HEK293T (cell line): ENCODE data around the gene MYBBP1A.

Experiments used
- CTCF ChIA-PET: fragments of 350-600 bp; formaldehyde crosslinking; extraction: SDS; loops from one replicate; lab custom pipeline; 2021; ENCODE audit warnings: antibody characterized with exemption, inconsistent platforms; lab: Yijun Ruan, JAX
- POLR2A ChIA-PET: fragments of 350-600 bp; formaldehyde crosslinking; extraction: SDS; loops from one replicate; lab custom pipeline; 2020; ENCODE audit warnings: antibody characterized with exemption, inconsistent platforms; lab: Yijun Ruan, JAX
- DNase-seq: peaks from one replicate; pipeline ENCODE4 v3.0.0; 2012; ENCODE audit warnings: mixed read lengths; ENCODE audit errors: extremely low spot score
- ARNT ChIP-seq: fragments of 450-650 bp; IDR thresholded peaks from 2 replicates; pipeline ENCODE4 v1.6.1; 2017; ENCODE audit warnings: mild to moderate bottlenecking
- BHLHE40 ChIP-seq: fragments of 450-650 bp; IDR thresholded peaks from 2 replicates; pipeline ENCODE4 v1.6.1; 2016; ENCODE audit warnings: mild to moderate bottlenecking, moderate library complexity, borderline replicate concordance
- CTBP1 ChIP-seq: fragments of 450-650 bp; IDR thresholded peaks from 2 replicates; pipeline ENCODE4 v1.6.1; 2016; ENCODE audit warnings: borderline replicate concordance
- ELF4 ChIP-seq: fragments of 450-650 bp; IDR thresholded peaks from 2 replicates; pipeline ENCODE4 v1.6.1; 2017; ENCODE audit warnings: antibody characterized with exemption
- FOXA1 ChIP-seq: fragments of 450-650 bp; IDR thresholded peaks from 2 replicates; pipeline ENCODE4 v1.6.1; 2016; ENCODE audit warnings: mild to moderate bottlenecking
- FOXK2 ChIP-seq: fragments of 450-650 bp; IDR thresholded peaks from 2 replicates; pipeline ENCODE4 v1.6.1; 2016; ENCODE audit warnings: mild to moderate bottlenecking
- FOXM1 ChIP-seq: fragments of 450-650 bp; IDR thresholded peaks from 2 replicates; pipeline ENCODE4 v1.6.1; 2017; ENCODE audit warnings: mild to moderate bottlenecking, borderline replicate concordance
- HDGF ChIP-seq: fragments of 450-650 bp; IDR thresholded peaks from 2 replicates; pipeline ENCODE4 v1.6.1; 2017; ENCODE audit warnings: antibody characterized with exemption, borderline replicate concordance
- L3MBTL2 ChIP-seq: fragments of 450-650 bp; conservative IDR thresholded peaks from 2 replicates; pipeline ENCODE4 v1.6.1; 2016; ENCODE audit warnings: mild to moderate bottlenecking
- LEF1 ChIP-seq: fragments of 450-650 bp; IDR thresholded peaks from 2 replicates; pipeline ENCODE4 v1.6.1; 2017; ENCODE audit warnings: mild to moderate bottlenecking, borderline replicate concordance
- NFRKB ChIP-seq: fragments of 450-650 bp; IDR thresholded peaks from 2 replicates; pipeline ENCODE4 v1.6.1; 2016; ENCODE audit warnings: mild to moderate bottlenecking, moderate library complexity
- SP1 ChIP-seq: fragments of 450-650 bp; IDR thresholded peaks from 2 replicates; pipeline ENCODE4 v1.6.1; 2017
- SUZ12 ChIP-seq: fragments of 450-650 bp; IDR thresholded peaks from 2 replicates; pipeline ENCODE4 v1.6.1; 2016; ENCODE audit warnings: mild to moderate bottlenecking
- TARDBP ChIP-seq: fragments of 450-650 bp; IDR thresholded peaks from 2 replicates; pipeline ENCODE4 v1.6.1; 2016
- ZNF384 ChIP-seq: fragments of 450-650 bp; IDR thresholded peaks from 2 replicates; pipeline ENCODE4 v1.6.1; 2016
- TF ChIP-seq, protein P1 (sequence below): fragments of 450-650 bp; IDR thresholded peaks from 2 replicates; pipeline ENCODE4 v1.6.1; 2016

MYBBP1A gene

DNA sequence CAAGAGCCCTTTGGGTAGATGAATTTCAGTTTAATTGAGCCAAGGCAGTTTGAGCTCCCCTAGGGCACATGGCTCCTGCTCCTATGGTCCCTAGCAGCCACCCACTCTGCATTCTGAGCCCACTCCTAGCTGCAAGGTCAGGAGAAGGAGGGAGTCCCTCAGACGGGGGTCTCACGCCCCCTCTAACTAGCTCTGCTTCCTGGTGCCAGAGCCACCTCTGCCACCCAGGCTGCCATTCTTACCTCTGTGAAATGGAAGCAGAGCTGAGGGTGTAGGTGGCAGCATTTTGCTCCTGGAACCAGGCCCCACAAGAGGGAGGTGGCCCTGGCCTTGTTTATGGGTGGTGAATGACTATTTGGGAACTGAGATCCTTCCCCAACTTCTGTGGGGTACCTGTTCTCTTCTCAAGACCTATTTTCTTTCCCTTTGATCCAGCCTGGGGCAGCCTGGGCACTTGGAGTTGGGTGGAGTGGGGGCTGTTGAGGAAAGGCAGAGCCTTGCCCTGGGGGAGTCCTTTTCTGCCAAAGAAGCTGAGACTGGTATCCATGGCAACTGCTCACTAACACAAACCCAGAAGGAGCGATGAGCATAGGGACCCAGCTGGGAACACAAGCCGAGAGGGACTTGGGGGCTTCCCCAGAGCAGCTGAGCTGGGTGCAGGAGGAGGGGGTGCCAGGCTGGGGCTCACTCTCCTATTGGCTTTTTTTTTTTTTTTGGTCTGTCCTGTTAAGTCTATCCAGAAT, 51.7 kb downstream of the MYBBP1A start:
- no peak for DNase-seq
- TF ChIP-seq FOXA1, result no peak
- no peak for TF ChIP-seq CTBP1
- no peak for TF ChIP-seq FOXM1
- TF ChIP-seq ZNF384, result no peak
- TF ChIP-seq ARNT, result no peak
- TF ChIP-seq FOXK2, result no peak
- no peak for TF ChIP-seq SP1
- POLR2A ChIA-PET, result no interaction called here
- CTCF ChIA-PET, result no interaction called here

DNA sequence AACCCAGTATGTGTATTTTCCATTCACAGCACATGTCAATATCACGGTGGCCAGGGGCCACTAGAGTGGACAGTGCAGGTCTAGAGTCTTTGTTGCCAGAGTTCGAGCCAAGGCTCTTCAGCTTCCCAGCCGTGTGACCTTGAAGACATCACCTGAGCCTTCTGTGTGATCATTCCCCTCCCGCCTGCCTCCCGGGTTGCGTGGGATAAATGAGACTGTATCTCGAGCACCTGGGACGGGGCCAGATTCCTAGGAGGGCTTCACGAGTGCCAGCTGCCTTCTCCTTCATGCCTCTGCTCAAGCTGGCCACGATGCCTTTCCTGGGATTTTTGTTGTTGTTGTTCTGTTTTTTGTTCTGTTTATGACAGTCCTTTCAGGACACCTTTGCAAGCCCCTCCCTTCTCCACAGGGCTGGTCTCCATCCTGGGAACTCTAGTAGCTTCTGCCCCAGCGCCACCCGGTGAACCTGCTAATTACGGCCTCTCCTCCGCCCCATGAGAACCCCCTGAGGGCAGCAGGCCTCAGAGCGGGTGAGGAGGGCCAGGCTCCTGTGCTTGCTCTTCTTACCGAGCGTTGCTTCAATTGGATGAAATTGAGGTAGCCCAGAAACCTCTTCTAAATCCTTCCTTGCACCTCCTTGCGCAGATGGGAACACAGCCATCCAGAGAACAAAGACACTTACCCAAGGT, 52.6 kb downstream of the MYBBP1A start:
- no peak for DNase-seq
- ChIA-PET CTCF (no interaction called here), POLR2A (no interaction called here)
- TF ChIP-seq ARNT, result no peak
- no peak for TF ChIP-seq ELF4
- TF ChIP-seq FOXK2, result no peak
- TF ChIP-seq LEF1, result no peak
- TF ChIP-seq FOXM1, result no peak
- TF ChIP-seq NFRKB, result no peak
- TF ChIP-seq ZNF384, result no peak
- no peak for TF ChIP-seq SUZ12
- TF ChIP-seq FOXA1, result no peak
- TF ChIP-seq L3MBTL2, result no peak
- no peak for TF ChIP-seq TARDBP
- no peak for TF ChIP-seq SP1
- no peak for TF ChIP-seq BHLHE40
- no peak for TF ChIP-seq CTBP1
- TF ChIP-seq, protein P1, sequence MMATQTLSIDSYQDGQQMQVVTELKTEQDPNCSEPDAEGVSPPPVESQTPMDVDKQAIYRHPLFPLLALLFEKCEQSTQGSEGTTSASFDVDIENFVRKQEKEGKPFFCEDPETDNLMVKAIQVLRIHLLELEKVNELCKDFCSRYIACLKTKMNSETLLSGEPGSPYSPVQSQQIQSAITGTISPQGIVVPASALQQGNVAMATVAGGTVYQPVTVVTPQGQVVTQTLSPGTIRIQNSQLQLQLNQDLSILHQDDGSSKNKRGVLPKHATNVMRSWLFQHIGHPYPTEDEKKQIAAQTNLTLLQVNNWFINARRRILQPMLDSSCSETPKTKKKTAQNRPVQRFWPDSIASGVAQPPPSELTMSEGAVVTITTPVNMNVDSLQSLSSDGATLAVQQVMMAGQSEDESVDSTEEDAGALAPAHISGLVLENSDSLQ, result no peak
- no peak for TF ChIP-seq HDGF

DNA sequence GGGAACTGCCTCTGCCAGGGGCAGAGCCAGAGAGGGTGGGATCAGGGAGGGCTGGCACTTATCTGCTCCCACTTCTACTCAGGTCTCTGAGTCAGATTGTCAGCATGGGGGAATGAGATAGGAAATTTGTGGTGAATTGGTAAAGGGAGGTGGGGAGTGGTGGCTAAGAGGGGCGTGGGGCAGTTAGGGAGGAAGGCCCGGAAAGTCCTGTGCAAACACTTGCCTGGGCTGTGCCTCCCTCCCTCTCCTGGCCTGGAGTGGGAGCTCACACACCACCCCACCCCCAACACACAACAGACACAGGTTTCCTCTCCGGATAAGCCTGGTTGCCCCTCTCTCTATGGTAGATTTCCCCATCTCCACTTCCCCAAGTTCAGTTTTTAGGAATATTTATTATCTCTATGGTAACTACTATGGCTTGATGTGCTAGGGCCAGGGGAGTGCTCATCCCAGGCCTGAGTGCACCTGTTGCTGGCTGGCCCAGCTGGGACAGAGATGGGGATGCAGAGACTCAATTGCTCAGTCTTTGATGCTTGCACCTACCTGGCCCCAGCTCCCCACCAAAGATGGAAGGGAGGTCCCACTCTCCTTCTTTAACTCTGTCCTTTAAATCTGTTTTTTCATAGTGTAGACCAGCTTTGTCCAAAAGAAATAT, 53.8 kb downstream of the MYBBP1A start:
- CTCF ChIA-PET, result interaction anchor here (1.1 kb wide), 1 partner anchor 82 kb away, joined by 3 read pairs; no protein-coding TSS in a partner anchor
- TF ChIP-seq HDGF (no peak), FOXK2 (no peak), ELF4 (no peak), L3MBTL2 (no peak), ZNF384 (no peak), LEF1 (no peak), TARDBP (no peak), FOXM1 (no peak)
- TF ChIP-seq, protein P1, result no peak
- POLR2A ChIA-PET, result no interaction called here
- DNase-seq, result no peak

DNA sequence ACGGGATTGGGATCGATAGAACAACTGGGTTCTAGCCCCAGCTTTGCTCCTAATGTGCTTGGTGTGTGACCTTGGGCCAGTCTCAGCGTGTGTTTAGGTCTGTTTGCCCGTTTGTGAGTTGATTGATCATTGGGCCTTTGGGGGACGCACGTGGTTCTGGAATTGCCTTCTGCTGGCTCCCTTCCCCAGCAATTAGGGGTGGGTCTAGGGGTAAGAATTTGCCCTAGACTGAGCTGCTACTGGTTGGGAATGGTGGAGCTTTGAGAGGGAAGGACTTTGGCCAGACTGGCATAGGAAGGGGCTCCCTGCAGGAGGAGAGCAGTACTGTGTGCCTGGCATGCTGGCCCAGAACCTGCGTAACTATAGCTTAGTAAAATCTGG, 55.0 kb downstream of the MYBBP1A start:
- ChIA-PET POLR2A (interaction anchor here (0.8 to 1.5 kb wide), 3 partner anchors 10 to 55 kb away, joined by 3 read pairs; partner anchors contain the start of gene MYBBP1A), CTCF (interaction anchor here (0.6 to 1.1 kb wide), 4 partner anchors 27 to 107 kb away, joined by 3 to 8 read pairs (median 3); no protein-coding TSS in a partner anchor)
- no peak for DNase-seq
- TF ChIP-seq TARDBP (no peak), BHLHE40 (no peak), LEF1 (no peak), HDGF (no peak), NFRKB (no peak), SUZ12 (no peak), FOXK2 (no peak), ARNT (no peak), FOXM1 (no peak), CTBP1 (no peak), FOXA1 (no peak), ELF4 (no peak), ZNF384 (no peak), L3MBTL2 (no peak), SP1 (no peak)
- TF ChIP-seq, protein P1, result no peak

DNA sequence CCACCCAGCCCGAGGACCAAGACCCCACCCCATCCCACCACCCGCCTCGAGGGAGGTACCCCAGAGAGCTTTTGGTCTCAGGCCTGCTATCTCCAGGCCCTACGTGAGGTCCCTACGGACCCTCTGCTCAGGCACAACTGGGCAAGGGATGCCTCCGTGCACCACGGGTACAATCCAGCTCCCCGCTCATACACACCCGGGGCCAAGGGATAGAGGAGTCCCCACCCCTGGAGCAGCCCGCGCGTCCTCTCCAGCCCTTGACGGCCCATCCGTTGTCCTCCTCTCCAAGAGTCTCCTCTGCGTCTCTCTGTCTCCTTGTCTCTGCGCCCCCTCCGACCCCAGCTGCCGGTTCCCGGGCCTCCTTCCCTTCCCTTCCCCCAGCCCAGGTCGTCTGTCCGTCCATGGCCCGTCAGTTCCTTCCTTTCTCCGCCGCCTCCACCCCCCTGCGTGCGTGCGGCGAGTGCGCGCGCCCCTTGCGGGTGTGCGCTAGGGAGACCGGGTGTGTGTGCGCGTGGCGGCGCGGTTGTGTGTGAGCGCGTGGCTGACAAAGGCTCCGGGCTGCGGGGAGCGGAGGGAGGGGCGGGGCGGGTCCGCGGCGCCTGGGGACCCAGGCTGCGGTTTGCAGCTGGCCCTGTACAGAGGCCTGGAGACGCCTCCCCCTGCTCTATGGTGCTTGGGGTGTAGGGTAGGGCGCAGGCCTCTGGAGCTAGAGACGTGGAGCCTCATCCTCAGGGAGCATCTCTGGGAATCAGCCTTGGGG, 55.6 kb downstream of the MYBBP1A start:
- DNase-seq, result peak; percentile 17
- ChIA-PET POLR2A (interaction anchor here (0.7 to 1.5 kb wide), 8 partner anchors 10 to 441 kb away, joined by 3 to 6 read pairs (median 3); partner anchors contain the start of genes CYB5D2, MYBBP1A, RNF167 and SLC25A11), CTCF (interaction anchor here (0.6 to 1.0 kb wide), 4 partner anchors 28 to 108 kb away, joined by 3 to 8 read pairs (median 4); no protein-coding TSS in a partner anchor)
- no peak for TF ChIP-seq TARDBP
- TF ChIP-seq L3MBTL2, result no peak
- TF ChIP-seq BHLHE40, result no peak
